Lower leg skin (tissue), 4 donors: Measurements from ENCODE around the gene PPP1R3F. TPM values are rescaled to one million over a fixed set of nuclear protein-coding genes. Genes with fewer than 3 reads are reported as not detected.

Experiments used
- DNase-seq, 2 donors: peaks; one replicate each; pipeline ENCODE4 v3.0.0-alpha.2; 2019; ENCODE audit warnings: low spot score in 2 of 2
- H3K4me3 ChIP-seq: fragments of 200-600 bp; sonication (generic); 2 replicates; pipeline ENCODE4 v1.5.1; 2017; ENCODE audit warnings: mild to moderate bottlenecking, low read depth; ENCODE audit not compliant: poor library complexity, severe bottlenecking
- POLR2A ChIP-seq, 2 donors: fragments of 450-650 bp; IDR thresholded peaks; one replicate each; pipeline ENCODE4 v1.6.1; 2016 to 2017; ENCODE audit warnings: antibody characterized with exemption in 2 of 2, mild to moderate bottlenecking in 1 of 2, moderate library complexity in 1 of 2
- WGBS, 2 donors: methylation state at CpG; one replicate each; pipeline ENCODE4 v1.1.5; 2018; 5-methylcytosine and 5-hydroxymethylcytosine counted together
- intact Hi-C: fragments of 100-400 bp; cut with DNase I; formaldehyde crosslinking; loops from one replicate; pipeline ENCODE4 v1.15.0; 2023; ENCODE audit warnings: low total_unique reads
- total RNA-seq, 4 donors: library from RNA; depleted of rRNA; stranded (reverse); fragments of >200 nt; gene quantifications; one replicate each; pipeline ENCODE4 v1.1.0, GENCODE V29; 2016
- TF ChIP-seq, protein P1 (sequence below), 3 donors: fragments of 450-650 bp; IDR thresholded peaks; one replicate each; pipeline ENCODE4 v1.5.1; 2016; ENCODE audit warnings: antibody characterized with exemption in 3 of 3, mild to moderate bottlenecking in 3 of 3, moderate library complexity in 2 of 3

Gene PPP1R3F
- total RNA-seq, 4 donors from 2014 or later: 4.7 to 10.9 (median 5.6) TPM

DNA sequence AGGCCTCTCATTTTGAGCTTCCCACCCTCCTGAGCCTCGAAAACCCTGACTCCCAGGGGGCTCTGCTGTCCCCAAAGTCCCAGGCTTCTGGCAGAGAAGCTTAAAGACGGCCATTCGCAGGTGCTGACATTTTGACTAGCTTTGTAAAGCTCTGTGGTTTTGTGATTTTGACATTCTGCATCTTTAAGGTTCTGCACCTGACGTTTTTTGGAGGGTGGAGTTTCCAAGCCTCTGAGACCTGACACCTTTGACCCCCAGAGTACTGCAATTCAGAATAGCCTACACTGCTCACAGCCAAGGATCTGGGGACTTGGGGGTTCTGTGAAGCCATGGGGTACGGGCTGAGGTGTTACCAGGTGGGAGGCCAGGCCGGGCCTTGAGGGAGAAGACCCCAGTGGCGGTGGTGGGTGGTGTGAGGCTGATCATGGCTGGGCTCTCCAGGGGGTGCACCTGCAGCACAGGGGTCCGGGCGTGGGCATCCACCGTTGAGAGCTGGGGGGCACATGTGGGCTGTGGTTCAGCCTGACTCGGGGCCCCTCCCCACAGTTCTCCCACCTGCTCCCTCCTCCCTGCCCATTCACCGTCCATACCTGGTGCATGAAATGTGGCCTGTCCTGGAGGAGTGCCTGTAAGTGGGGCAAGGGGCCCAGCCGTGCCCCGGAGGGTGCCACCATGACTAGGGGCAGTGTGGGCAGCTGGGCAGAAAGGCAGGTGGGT lies 12.4 kb upstream of the PPP1R3F start:
- 73 to 94% methylated on average over 3 to 12 of the region's 14 CpGs for WGBS, 2 donors
- H3K4me3 ChIP-seq: no peak overlapping the region
- intact Hi-C loops: no loop called here
- DNase-seq: no peak
- TF ChIP-seq POLR2A (IDR thresholded peaks at IDR 0.05): no peak
- TF ChIP-seq, protein P1, sequence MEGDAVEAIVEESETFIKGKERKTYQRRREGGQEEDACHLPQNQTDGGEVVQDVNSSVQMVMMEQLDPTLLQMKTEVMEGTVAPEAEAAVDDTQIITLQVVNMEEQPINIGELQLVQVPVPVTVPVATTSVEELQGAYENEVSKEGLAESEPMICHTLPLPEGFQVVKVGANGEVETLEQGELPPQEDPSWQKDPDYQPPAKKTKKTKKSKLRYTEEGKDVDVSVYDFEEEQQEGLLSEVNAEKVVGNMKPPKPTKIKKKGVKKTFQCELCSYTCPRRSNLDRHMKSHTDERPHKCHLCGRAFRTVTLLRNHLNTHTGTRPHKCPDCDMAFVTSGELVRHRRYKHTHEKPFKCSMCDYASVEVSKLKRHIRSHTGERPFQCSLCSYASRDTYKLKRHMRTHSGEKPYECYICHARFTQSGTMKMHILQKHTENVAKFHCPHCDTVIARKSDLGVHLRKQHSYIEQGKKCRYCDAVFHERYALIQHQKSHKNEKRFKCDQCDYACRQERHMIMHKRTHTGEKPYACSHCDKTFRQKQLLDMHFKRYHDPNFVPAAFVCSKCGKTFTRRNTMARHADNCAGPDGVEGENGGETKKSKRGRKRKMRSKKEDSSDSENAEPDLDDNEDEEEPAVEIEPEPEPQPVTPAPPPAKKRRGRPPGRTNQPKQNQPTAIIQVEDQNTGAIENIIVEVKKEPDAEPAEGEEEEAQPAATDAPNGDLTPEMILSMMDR (IDR thresholded peaks at IDR 0.05): no peak

DNA sequence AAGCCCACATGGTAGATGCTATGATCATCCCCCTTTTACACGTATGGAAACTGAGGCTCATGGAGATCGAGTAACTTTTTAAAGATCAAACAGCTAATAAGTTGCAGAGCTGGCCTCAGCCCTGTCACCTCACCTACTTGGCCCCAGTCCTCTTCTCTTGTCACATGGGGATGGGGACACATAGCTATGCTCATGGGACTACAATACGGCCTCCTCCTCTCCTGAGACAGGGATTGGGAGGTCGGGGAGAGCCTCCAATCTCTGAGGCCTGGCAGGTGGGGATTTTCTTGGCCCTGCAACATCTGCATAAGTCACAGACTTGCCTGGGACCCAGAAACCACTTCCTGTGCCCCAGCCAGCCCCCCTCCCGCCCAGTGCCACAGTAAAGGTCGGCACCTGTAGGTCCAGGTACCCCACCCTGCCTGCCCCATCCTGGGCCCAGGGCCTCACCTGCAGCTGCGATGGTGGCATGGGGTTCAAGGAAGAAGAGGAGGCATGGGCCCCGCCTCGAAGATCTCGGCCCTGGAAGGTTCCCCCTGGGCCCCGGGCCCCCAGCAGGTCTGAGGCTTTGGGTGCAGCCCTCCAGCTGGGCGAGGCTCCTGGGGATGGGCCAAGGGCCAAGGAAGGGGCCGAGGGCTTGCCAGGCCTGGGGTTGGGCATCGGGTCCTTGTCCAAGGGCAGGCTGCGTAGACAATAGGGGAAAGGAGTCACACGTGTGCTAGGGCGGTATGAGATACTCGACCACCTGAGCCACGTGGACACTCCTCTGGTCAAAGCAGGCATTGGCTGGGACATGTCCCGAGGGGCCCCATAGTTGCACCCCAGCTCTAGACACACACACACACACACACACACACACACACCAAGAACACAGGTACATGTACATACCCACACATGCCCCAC lies 11.5 kb upstream of the PPP1R3F start:
- intact Hi-C loops: no loop called here
- H3K4me3 ChIP-seq: no peak overlapping the region
- WGBS, 2 donors: 69 to 78% methylated on average over 4 to 20 of the region's 20 CpGs
- TF ChIP-seq POLR2A (IDR thresholded peaks at IDR 0.05): no peak
- TF ChIP-seq, protein P1 (IDR thresholded peaks at IDR 0.05): no peak
- DNase-seq: no peak

DNA sequence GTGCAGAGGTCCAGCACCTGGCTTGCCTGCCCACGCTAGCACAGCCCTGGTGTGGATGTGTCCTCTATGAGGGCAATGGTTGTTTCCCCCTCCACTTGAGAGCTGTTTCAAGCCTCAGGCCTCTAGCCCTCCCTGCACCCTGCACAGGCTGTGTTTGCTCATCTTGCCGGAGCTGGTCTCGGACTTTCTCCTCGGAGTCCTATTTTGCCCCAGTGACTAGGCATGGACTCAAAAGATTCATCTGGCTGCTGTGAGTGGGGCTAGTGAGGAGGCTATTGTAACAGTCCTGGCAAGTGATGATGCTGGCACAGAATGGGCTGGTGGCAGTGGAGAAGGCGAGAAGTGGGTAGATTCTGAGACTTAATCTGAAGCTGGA lies 10.9 kb upstream of the PPP1R3F start:
- TF ChIP-seq, protein P1 (IDR thresholded peaks at IDR 0.05): no peak
- no peak for TF ChIP-seq POLR2A (IDR thresholded peaks at IDR 0.05)
- WGBS, 2 donors: 92 to 93% methylated on average over 4 to 5 of the region's 5 CpGs
- intact Hi-C loops: no loop called here
- no peak overlapping the region for H3K4me3 ChIP-seq
- DNase-seq: no peak

DNA sequence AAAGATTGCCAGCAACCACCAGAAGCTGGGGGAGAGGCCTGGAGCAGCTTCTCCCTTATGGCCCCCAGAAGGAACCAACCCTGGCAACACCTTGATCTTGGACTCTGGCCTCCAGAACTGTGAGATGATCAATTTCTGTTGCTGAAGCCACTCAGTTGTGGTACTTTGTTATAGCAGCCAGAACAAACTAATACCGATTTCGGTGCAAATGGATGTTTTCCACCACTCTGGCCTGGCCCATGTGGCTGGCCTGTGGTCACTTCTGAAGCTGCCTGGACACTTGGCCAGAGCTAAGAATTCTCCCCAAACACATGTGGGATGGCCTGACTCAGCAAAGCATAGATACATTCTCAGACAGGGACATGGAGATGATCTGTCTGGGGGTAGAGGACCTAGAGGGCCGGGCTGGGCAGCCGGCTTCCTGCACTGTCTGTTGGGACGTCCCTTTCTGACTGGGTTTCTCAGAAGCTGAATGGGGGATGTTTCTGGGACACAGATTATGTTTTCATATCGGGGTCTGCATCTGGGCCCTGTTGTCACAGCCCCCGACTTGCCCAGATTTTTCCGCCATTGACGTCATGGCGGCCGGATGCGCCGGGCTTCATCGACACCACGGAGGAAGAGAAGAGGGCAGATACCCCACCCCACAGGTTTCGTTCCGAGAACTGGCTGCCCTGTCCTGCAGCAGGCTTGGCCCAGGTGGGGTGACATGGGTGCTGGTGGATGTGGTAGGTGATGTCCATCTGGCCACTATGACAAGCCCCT lies 9.2 kb upstream of the PPP1R3F start:
- no peak overlapping the region for H3K4me3 ChIP-seq
- no peak for TF ChIP-seq POLR2A (IDR thresholded peaks at IDR 0.05)
- TF ChIP-seq, protein P1 (IDR thresholded peaks at IDR 0.05): no peak
- 93 to 98% methylated on average over 9 to 17 of the region's 17 CpGs for WGBS, 2 donors
- no peak for DNase-seq
- intact Hi-C loops: no loop called here

DNA sequence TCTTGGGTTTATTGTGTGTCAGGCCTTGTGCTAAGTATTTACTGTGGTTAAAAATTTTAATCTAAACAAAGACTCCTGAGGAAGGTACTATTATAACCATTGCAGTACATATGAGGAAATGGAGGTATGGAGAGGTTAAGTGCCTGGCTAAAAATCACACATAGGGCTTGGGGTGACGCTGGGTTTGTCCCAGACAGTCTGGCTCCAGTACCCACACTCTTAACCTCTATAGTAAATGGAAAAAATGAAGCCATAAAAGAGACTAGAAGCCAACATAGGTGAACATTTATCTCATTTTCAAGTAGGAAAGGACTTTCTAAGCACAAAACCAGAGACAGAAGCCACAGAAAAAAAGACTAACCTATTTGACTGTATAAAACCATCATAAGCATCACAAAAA lies 7.0 kb upstream of the PPP1R3F start:
- 46 to 81% methylated on average over 1 of the region's 1 CpG for WGBS, 2 donors
- intact Hi-C loops: no loop called here

More for the DNA sequence above, 7.0 kb upstream of the PPP1R3F start:
- TF ChIP-seq, protein P1 (IDR thresholded peaks at IDR 0.05): no peak
- no peak for TF ChIP-seq POLR2A (IDR thresholded peaks at IDR 0.05)
- DNase-seq: no peak
- no peak overlapping the region for H3K4me3 ChIP-seq
